Measurements from ENCODE around the gene SLC35A4. TPM values are rescaled to one million over a fixed set of nuclear protein-coding genes. Genes with fewer than 3 reads are reported as not detected.

SLC35A4 gene
- total RNA-seq, 4 donors from 2014 or later, result 41.4 to 56.9 (median 52.6) TPM

- intact Hi-C loops (cut with DNase I), result no loop called here
- WGBS, 2 donors, result 88 to 94% methylated on average over 6 of the region's 7 CpGs
Observed at GRCh38 chr5:140544986-140545385, 19.6 kb upstream of the SLC35A4 start.

GRCh38 chr5:140545606-140546005 lies 19.0 kb upstream of the SLC35A4 start:
- intact Hi-C loops (cut with DNase I), result no loop called here
- peaks cover 26 to 43% (median 31%) of the 10 kb centered on the region in 3 donors for H3K4me1 ChIP-seq
- H3K9me3 ChIP-seq, result no peaks in the 10 kb centered on the region
- H3K4me3 ChIP-seq, result no peak overlapping the region
- H3K27me3 ChIP-seq, result no peaks in the 10 kb centered on the region
- H3K27ac ChIP-seq, result no peak overlapping the region
- peaks cover 5 to 68% (median 32%) of the 10 kb centered on the region in 3 donors for H3K36me3 ChIP-seq
- DNase-seq, result no peak
- 89 to 92% methylated on average over 9 to 10 of the region's 10 CpGs for WGBS, 2 donors
- TF ChIP-seq CTCF (IDR thresholded peaks at IDR 0.05) (no peak), POLR2A (IDR thresholded peaks at IDR 0.05) (no peak)

More at GRCh38 chr5:140544986-140545385, 19.6 kb upstream of the SLC35A4 start:
- Histone ChIP-seq H3K36me3 (peaks cover 5 to 68% (median 32%) of the 10 kb centered on the region in 3 donors), H3K27ac (no peak overlapping the region), H3K4me3 (no peak overlapping the region), H3K9me3 (no peaks in the 10 kb centered on the region), H3K4me1 (peaks cover 26 to 39% (median 31%) of the 10 kb centered on the region in 3 donors), H3K27me3 (no peaks in the 10 kb centered on the region)
- no peak for DNase-seq
- TF ChIP-seq CTCF (IDR thresholded peaks at IDR 0.05) (no peak), POLR2A (IDR thresholded peaks at IDR 0.05) (no peak)

- no peaks in the 10 kb centered on the region for H3K27me3 ChIP-seq
- H3K27ac ChIP-seq, result peak overlapping the region; percentile 95 to 98 (median 96)
- H3K36me3 ChIP-seq, result peaks cover 0 to 68% (median 35%) of the 10 kb centered on the region in 3 donors
- no peaks in the 10 kb centered on the region for H3K9me3 ChIP-seq
- H3K4me3 ChIP-seq, result peak overlapping the region; percentile 36 to 70 (median 54)
- 46 to 77% methylated on average over 6 to 11 of the region's 13 CpGs for WGBS, 2 donors
- intact Hi-C loops (cut with DNase I), result no loop called here
- no peak for TF ChIP-seq POLR2A (IDR thresholded peaks at IDR 0.05)
- no peak for TF ChIP-seq CTCF (IDR thresholded peaks at IDR 0.05)
- DNase-seq, result no peak
- peaks cover 26 to 43% (median 31%) of the 10 kb centered on the region in 3 donors for H3K4me1 ChIP-seq
Observed at GRCh38 chr5:140546851-140547507, 17.6 kb upstream of the SLC35A4 start.

- peak; percentile 61 for DNase-seq
- TF ChIP-seq POLR2A (IDR thresholded peaks at IDR 0.05) (peak in 2 of 4 donors; percentile 78 to 85), CTCF (IDR thresholded peaks at IDR 0.05) (peak in 5 of 6 experiments; percentile 54 to 89 (median 71))
- peaks cover 0 to 67% (median 37%) of the 10 kb centered on the region in 3 donors for H3K36me3 ChIP-seq
- intact Hi-C loops (cut with DNase I), result no loop called here
- H3K27me3 ChIP-seq, result no peaks in the 10 kb centered on the region
- no peaks in the 10 kb centered on the region for H3K9me3 ChIP-seq
- H3K4me1 ChIP-seq, result peaks cover 26 to 43% (median 31%) of the 10 kb centered on the region in 3 donors
- H3K27ac ChIP-seq, result peak within 1 kb of the TSS; percentile 95 to 98 (median 96)
- 0% methylated on average over 9 to 19 of the region's 52 CpGs for WGBS, 2 donors
- H3K4me3 ChIP-seq, result peak within 1 kb of the TSS; percentile 36 to 70 (median 54)
Observed at GRCh38 chr5:140547508-140548299, 16.9 kb upstream of the SLC35A4 start, which contains the start of gene EIF4EBP3. Gene EIF4EBP3, plus strand, starts transcription at chr5:140547662. Its CDS starts 76 bp downstream, at chr5:140547738.

Data from esophagus squamous epithelium (tissue), 5 donors.